Neutrophil (primary cell): ENCODE results near the gene ZBED1.
"Not testable (repeated sequence)": the region's sequence is repeated elsewhere in the genome, so short reads cannot be mapped to it uniquely, and the experiment has no call there.

Experiments
- H3K27ac ChIP-seq: fragments of 200-600 bp; sonication (generic); 2 replicates; pipeline ENCODE4 v1.5.1; 2016; ENCODE audit warnings: mild to moderate bottlenecking, moderate library complexity
- H3K27me3 ChIP-seq: fragments of 200-600 bp; sonication (generic); 2 replicates; pipeline ENCODE4 v1.6.0; 2016; ENCODE audit warnings: mild to moderate bottlenecking
- H3K36me3 ChIP-seq: fragments of 200-600 bp; sonication (generic); 2 replicates; pipeline ENCODE4 v1.5.1; 2017
- H3K4me1 ChIP-seq, 2 experiments: fragments of 200-600 bp in 1 of 2; sonication (generic) in 1 of 2; 1 replicate in 1 of 2; 2 replicates in 1 of 2; pipeline versions ENCODE4 v1.5.1 to v1.6.1; 2013 to 2016; ENCODE audit warnings: low read depth in 1 of 2, low read length in 1 of 2, mild to moderate bottlenecking in 1 of 2, moderate library complexity in 1 of 2; ENCODE audit not compliant: control insufficient read depth in 1 of 2, insufficient read depth in 1 of 2
- H3K4me3 ChIP-seq, 2 experiments: fragments of 200-600 bp in 1 of 2; sonication (generic) in 1 of 2; 1 replicate in 1 of 2; 2 replicates in 1 of 2; pipeline ENCODE4 v1.5.1; 2013 to 2016; ENCODE audit warnings: low read depth in 1 of 2, low read length in 1 of 2, mild to moderate bottlenecking in 1 of 2, moderate library complexity in 1 of 2
- H3K9me3 ChIP-seq: fragments of 200-600 bp; sonication (generic); 2 replicates; pipeline ENCODE4 v1.5.1; 2016
- TF ChIP-seq, protein P1 (sequence below): fragments of 200-600 bp; sonication (generic); IDR thresholded peaks from 2 replicates; pipeline ENCODE4 v1.5.1; 2016; ENCODE audit warnings: antibody characterized with exemption

ZBED1 gene

DNA sequence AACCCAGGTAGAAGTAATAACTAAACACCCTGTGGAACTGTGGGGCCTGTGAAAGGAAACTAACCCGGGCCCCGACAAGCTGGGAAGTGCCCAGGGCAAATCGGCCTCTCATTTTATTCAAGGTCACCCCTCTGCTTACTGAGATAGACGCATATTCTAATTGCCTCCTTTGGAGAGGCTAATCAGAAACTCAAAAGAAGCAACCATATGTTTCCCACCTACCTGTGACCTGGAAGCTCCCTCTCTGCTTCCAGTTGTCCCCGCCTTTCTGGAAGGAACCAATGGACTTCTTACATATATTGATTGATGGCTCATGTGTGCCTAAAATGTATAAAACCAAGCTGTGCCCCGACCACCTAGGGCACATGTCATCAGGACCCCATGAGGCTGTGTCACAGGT lies 23.1 kb upstream of the ZBED1 start:
- H3K36me3 ChIP-seq = no peaks in the 10 kb centered on the region
- H3K27ac ChIP-seq = no peak overlapping the region
- H3K4me3 ChIP-seq = no peak overlapping the region
- H3K4me1 ChIP-seq = no peaks in the 10 kb centered on the region
- H3K9me3 ChIP-seq = no peaks in the 10 kb centered on the region
- TF ChIP-seq, protein P1, sequence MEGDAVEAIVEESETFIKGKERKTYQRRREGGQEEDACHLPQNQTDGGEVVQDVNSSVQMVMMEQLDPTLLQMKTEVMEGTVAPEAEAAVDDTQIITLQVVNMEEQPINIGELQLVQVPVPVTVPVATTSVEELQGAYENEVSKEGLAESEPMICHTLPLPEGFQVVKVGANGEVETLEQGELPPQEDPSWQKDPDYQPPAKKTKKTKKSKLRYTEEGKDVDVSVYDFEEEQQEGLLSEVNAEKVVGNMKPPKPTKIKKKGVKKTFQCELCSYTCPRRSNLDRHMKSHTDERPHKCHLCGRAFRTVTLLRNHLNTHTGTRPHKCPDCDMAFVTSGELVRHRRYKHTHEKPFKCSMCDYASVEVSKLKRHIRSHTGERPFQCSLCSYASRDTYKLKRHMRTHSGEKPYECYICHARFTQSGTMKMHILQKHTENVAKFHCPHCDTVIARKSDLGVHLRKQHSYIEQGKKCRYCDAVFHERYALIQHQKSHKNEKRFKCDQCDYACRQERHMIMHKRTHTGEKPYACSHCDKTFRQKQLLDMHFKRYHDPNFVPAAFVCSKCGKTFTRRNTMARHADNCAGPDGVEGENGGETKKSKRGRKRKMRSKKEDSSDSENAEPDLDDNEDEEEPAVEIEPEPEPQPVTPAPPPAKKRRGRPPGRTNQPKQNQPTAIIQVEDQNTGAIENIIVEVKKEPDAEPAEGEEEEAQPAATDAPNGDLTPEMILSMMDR = no peak
- H3K27me3 ChIP-seq = no peaks in the 10 kb centered on the region

DNA sequence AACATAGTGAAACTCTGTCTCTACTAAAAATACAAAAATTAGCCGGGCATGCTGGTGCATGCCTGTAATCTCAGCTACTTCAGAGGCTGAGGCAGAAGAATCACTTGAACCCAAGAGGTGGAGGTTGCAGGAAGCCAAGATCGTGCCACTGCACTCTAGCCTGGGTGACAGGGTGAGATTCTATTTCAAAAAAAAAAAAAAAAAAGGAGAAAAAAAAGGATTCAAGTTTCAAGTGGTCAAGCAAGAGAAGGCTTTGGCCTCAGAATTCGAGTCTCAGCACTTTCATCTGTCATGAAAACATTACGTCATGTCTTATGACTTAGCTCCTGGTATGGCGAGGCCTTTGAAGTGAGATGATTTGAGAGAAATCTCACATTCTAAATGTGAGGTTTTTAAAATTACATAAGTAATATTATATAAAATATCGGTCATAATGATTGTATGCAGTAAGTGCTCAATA lies 21.2 kb upstream of the ZBED1 start:
- Histone ChIP-seq H3K4me1 (no peaks in the 10 kb centered on the region), H3K36me3 (no peaks in the 10 kb centered on the region), H3K9me3 (no peaks in the 10 kb centered on the region), H3K4me3 (no peak overlapping the region), H3K27ac (no peak overlapping the region), H3K27me3 (no peaks in the 10 kb centered on the region)
- TF ChIP-seq, protein P1 = no peak

DNA sequence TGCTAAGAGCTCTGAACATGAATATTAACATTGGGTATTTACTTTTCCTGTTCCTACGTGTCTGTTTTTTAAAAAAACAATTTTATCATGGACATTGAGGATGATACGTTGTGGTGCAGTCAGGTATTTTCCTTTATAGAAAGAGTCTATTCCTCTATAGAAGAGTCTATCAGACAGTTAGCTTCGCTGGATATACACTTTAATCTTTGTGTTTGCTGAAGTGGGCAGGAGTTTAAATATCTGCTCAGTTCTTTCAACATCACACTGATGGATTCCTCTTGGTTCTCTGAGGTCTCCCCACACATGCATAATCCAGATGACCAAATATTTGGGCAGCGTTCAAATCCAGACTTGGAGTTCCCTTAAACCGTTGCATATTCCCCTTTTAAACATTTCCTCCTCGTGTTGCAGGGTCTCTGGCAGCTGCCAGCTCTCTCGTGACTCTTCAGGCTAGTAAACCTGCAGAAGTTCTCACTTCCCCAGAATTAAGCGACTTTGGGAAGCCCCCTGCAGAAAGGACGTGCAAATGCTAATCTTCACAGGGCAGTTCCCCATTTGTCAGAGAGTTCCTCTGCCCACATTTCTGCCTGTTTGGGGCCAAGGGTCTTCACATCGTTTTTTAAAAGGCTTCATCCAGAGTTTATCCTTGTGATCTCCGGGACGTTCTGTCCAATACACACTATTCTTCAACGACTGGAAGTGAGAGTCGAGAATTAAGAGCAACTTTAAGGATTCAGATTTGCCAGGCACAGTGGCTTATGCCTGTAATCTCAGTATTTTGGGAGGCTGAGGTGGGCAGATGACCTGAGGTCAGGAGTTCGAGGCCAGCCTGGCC lies 20.5 kb upstream of the ZBED1 start:
- H3K4me1 ChIP-seq = no peaks in the 10 kb centered on the region
- H3K27ac ChIP-seq = no peak overlapping the region
- H3K27me3 ChIP-seq = no peaks in the 10 kb centered on the region
- TF ChIP-seq, protein P1 = no peak
- H3K36me3 ChIP-seq = no peaks in the 10 kb centered on the region
- H3K9me3 ChIP-seq = no peaks in the 10 kb centered on the region
- no peak overlapping the region for H3K4me3 ChIP-seq

DNA sequence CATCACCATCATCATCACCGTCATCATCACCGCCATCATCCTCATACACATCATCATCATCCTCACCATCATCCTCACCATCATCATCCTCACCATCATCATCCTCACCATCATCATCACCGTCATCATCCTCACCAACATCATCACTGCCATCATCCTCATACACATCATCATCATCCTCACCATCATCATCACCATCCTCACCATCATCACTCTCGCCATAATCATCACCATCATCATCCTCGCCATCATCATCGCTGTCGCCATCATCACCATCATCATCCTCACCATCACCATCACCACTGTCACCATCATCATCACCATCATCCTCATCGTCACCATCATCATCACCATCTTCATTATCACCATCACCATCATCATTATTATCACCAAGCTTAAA lies 19.8 kb upstream of the ZBED1 start:
- Histone ChIP-seq H3K4me1 (no peaks in the 10 kb centered on the region), H3K4me3 (no peak overlapping the region), H3K36me3 (no peaks in the 10 kb centered on the region), H3K9me3 (no peaks in the 10 kb centered on the region), H3K27ac (no peak overlapping the region), H3K27me3 (no peaks in the 10 kb centered on the region)
- TF ChIP-seq, protein P1 = no peak

DNA sequence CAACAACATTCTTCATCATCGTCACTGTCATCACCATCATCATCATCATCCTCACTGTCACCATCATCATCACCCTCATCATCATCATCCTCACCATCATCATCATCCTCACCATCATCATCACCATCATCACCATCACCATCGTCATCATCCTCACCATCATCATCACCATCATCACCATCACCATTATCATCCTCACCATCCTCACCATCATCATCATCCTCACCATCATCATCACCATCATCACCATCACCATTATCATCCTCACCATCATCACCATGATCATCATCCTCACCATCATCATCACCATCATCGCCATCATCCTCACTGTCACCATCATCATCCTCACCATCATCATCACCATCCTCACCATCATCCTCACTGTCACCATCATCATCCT lies 18.9 kb upstream of the ZBED1 start:
- not testable (repeated sequence) for H3K36me3 ChIP-seq, H3K9me3 ChIP-seq, H3K27me3 ChIP-seq, H3K27ac ChIP-seq, H3K4me1 ChIP-seq, H3K4me3 ChIP-seq

DNA sequence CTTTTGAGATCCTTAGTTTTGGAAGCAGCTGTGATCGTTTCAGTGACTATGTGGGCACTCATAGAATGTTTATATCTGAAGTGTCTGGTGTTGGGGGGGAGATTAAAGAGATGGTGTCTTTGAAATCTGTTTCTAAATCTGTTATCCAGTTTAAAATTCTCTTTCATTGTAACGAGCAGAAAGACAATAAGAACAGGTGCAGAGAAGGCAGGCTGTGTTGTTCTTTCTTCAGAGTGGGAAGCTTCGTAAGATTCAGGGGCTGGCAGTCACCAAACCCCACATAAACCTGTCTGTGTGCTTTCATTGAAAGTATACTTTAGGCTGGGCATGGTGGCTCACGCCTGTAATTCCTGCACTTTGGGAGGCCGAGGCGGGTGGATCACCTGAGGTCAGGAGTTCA lies 16.3 kb upstream of the ZBED1 start:
- no peak overlapping the region for H3K4me3 ChIP-seq
- H3K27ac ChIP-seq = no peak overlapping the region
- H3K27me3 ChIP-seq = peaks cover 7% of the 10 kb centered on the region
- no peaks in the 10 kb centered on the region for H3K36me3 ChIP-seq
- H3K9me3 ChIP-seq = no peaks in the 10 kb centered on the region
- H3K4me1 ChIP-seq = no peaks in the 10 kb centered on the region
- TF ChIP-seq, protein P1 = no peak
